ENCODE measurements around the gene MACROD2. TPM values are rescaled to one million over a fixed set of nuclear protein-coding genes. Genes with fewer than 3 reads are reported as not detected.

The MACROD2 gene
- total RNA-seq, 1 donor from 2014 or later = 3.1 TPM

DNA sequence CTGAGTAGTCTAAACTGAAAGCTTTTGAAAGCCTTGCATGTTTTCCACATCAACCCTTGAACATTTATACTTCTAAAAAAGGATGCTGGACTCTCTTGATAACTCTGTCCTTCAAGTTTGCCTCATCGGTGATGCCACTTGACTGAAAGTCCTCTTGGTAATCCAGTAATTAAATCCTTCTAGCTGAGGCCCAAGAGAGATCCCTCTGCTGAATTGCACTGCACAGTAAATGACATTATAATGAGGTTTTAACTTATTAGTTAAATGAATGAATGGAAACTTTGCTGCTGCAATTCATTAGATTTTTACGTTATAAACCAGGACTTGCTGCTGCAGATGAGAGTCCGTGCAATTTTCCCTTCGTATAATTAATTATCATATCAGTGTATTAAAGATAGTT is 706.0 kb downstream of the MACROD2 start:
- H3K27ac ChIP-seq (ENCODE audit: low read depth, low read length) = no peak overlapping the region
- H3K9ac ChIP-seq (ENCODE audit: low read depth in 1 of 3, low read length in 3 of 3) = no peak overlapping the region
- no peak overlapping the region for H3K4me3 ChIP-seq (ENCODE audit: low read length in 3 of 3)
- no peaks in the 10 kb centered on the region for H3K9me3 ChIP-seq (ENCODE audit: control insufficient read depth in 3 of 3, low read length in 3 of 3)
- H3K4me1 ChIP-seq (ENCODE audit: control insufficient read depth in 3 of 3, insufficient read depth in 3 of 3, low read length in 3 of 3) = no peaks in the 10 kb centered on the region
- H3K36me3 ChIP-seq (ENCODE audit: control insufficient read depth in 3 of 3, insufficient read depth in 3 of 3, low read length in 3 of 3) = no peaks in the 10 kb centered on the region
- no peaks in the 10 kb centered on the region for H3K27me3 ChIP-seq (ENCODE audit: control insufficient read depth in 3 of 3, insufficient read depth in 3 of 3, low read length in 3 of 3)

DNA sequence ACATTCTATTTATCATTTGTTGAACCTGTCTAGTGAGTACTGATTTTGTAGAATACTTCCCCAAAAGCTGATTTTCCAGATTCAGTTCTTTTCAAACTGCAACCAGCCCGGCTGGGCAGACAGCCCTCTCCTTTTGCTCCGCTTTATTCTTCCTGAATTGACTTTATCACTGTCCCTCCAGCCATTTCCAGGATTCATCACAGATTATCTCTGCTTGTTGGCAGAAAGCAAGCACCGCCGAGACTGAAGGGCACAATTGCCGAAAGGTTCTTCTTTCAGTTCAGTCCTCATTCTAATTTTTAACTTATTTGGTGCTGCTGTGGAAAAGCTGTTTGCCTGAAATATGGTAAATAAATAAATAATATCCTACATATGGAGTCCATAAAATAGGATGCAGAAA is 711.2 kb downstream of the MACROD2 start:
- Histone ChIP-seq H3K27ac (ENCODE audit: low read depth, low read length) (no peak overlapping the region), H3K4me1 (ENCODE audit: control insufficient read depth in 3 of 3, insufficient read depth in 3 of 3, low read length in 3 of 3) (no peaks in the 10 kb centered on the region), H3K9me3 (ENCODE audit: control insufficient read depth in 3 of 3, low read length in 3 of 3) (no peaks in the 10 kb centered on the region), H3K4me3 (ENCODE audit: low read length in 3 of 3) (no peak overlapping the region), H3K27me3 (ENCODE audit: control insufficient read depth in 3 of 3, insufficient read depth in 3 of 3, low read length in 3 of 3) (no peaks in the 10 kb centered on the region), H3K9ac (ENCODE audit: low read depth in 1 of 3, low read length in 3 of 3) (no peak overlapping the region), H3K36me3 (ENCODE audit: control insufficient read depth in 3 of 3, insufficient read depth in 3 of 3, low read length in 3 of 3) (no peaks in the 10 kb centered on the region)

DNA sequence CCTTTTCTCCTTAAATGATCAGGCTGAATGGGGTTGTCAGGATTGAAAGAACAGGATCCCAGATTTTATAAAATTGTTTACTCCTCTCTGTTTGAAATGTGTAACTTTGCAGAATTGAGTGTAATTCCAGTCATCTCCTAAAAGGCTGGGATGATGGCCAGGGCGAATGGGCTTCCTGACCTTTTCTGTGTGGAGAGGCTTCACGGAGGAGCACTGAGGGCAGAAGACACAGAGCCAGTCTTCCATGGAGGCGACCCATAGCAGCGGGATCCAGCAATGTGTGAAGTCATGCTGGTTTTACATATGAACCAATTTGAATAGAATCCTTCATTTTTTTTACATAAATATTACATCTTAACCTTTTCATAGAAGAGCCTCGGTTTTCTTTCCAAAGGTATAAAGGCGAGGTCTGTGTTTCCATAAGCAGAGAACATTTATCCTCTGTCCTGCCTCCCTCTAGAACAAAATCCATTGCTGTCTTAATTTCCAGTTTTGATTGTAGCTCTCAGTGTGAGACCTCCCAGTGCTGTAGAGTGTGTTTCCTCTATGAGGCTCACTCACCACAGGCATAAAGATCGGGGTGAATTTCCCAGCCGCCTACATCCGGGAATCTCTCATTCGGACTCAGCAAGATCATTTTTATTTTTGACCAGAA is 711.8 kb downstream of the MACROD2 start:
- no peaks in the 10 kb centered on the region for H3K4me1 ChIP-seq (ENCODE audit: control insufficient read depth in 3 of 3, insufficient read depth in 3 of 3, low read length in 3 of 3)
- no peak overlapping the region for H3K27ac ChIP-seq (ENCODE audit: low read depth, low read length)
- H3K27me3 ChIP-seq (ENCODE audit: control insufficient read depth in 3 of 3, insufficient read depth in 3 of 3, low read length in 3 of 3) = no peaks in the 10 kb centered on the region
- H3K9me3 ChIP-seq (ENCODE audit: control insufficient read depth in 3 of 3, low read length in 3 of 3) = no peaks in the 10 kb centered on the region
- H3K9ac ChIP-seq (ENCODE audit: low read depth in 1 of 3, low read length in 3 of 3) = no peak overlapping the region
- no peak overlapping the region for H3K4me3 ChIP-seq (ENCODE audit: low read length in 3 of 3)
- no peaks in the 10 kb centered on the region for H3K36me3 ChIP-seq (ENCODE audit: control insufficient read depth in 3 of 3, insufficient read depth in 3 of 3, low read length in 3 of 3)

DNA sequence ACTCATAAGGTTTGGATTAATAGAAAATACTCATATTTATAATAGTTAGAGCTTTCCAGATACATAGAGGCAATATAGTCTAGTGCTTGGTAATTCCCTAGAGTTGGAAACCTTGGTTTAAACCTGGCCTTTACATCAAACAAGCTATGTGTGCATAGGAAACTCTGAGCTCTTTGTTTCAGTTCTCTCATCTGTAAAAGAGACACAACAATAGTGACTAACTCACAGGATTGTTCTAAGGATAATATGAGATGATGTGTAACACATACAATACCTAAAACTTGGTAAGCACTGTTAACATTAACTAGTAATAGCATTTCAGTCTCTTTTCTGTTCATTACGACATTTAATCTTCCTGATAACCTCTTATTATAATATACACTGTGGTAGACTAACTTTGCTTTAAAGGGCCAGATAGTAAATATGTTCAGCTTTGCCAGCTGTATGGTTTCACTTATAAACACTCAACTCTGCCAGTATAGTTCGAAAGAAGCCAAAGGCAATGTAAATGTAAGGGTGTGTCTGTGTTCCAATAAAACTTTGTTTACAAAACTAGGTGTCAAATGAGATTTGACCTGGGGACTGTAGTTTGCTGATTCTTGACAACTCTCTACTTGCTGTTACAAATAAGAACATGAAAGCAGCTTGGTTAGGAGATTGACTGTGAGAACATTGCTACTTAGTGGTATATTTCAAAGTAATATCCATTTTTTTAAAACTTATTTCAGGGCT is 712.7 kb downstream of the MACROD2 start:
- H3K36me3 ChIP-seq (ENCODE audit: control insufficient read depth in 3 of 3, insufficient read depth in 3 of 3, low read length in 3 of 3) = no peaks in the 10 kb centered on the region
- H3K9ac ChIP-seq (ENCODE audit: low read depth in 1 of 3, low read length in 3 of 3) = no peak overlapping the region
- H3K4me1 ChIP-seq (ENCODE audit: control insufficient read depth in 3 of 3, insufficient read depth in 3 of 3, low read length in 3 of 3) = peaks cover 0 to 3% (median 0%) of the 10 kb centered on the region in 3 donors
- H3K27ac ChIP-seq (ENCODE audit: low read depth, low read length) = no peak overlapping the region
- H3K27me3 ChIP-seq (ENCODE audit: control insufficient read depth in 3 of 3, insufficient read depth in 3 of 3, low read length in 3 of 3) = no peaks in the 10 kb centered on the region
- no peak overlapping the region for H3K4me3 ChIP-seq (ENCODE audit: low read length in 3 of 3)
- no peaks in the 10 kb centered on the region for H3K9me3 ChIP-seq (ENCODE audit: control insufficient read depth in 3 of 3, low read length in 3 of 3)

DNA sequence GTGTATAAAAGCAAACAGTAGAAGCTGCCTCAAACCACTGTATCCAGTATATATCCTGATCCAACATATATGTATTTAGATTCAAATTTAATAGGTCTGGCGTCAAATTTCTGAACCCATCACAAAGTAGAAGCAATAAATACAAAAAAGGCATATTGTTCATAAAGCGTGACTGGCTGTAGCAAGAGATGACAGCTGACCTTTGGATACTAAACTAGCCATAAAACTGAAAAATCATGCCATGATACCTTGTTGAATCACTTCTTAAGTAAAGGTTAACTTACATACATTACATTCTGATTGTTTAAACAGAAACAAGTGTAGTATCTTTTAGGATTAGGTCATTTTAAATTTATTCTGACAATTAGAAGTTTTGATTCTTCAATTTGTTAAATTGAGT is 714.1 kb downstream of the MACROD2 start:
- no peaks in the 10 kb centered on the region for H3K36me3 ChIP-seq (ENCODE audit: control insufficient read depth in 3 of 3, insufficient read depth in 3 of 3, low read length in 3 of 3)
- no peaks in the 10 kb centered on the region for H3K9me3 ChIP-seq (ENCODE audit: control insufficient read depth in 3 of 3, low read length in 3 of 3)
- no peak overlapping the region for H3K27ac ChIP-seq (ENCODE audit: low read depth, low read length)
- H3K27me3 ChIP-seq (ENCODE audit: control insufficient read depth in 3 of 3, insufficient read depth in 3 of 3, low read length in 3 of 3) = no peaks in the 10 kb centered on the region
- no peak overlapping the region for H3K4me3 ChIP-seq (ENCODE audit: low read length in 3 of 3)
- H3K9ac ChIP-seq (ENCODE audit: low read depth in 1 of 3, low read length in 3 of 3) = no peak overlapping the region
- H3K4me1 ChIP-seq (ENCODE audit: control insufficient read depth in 3 of 3, insufficient read depth in 3 of 3, low read length in 3 of 3) = peaks cover 0 to 3% (median 0%) of the 10 kb centered on the region in 3 donors

DNA sequence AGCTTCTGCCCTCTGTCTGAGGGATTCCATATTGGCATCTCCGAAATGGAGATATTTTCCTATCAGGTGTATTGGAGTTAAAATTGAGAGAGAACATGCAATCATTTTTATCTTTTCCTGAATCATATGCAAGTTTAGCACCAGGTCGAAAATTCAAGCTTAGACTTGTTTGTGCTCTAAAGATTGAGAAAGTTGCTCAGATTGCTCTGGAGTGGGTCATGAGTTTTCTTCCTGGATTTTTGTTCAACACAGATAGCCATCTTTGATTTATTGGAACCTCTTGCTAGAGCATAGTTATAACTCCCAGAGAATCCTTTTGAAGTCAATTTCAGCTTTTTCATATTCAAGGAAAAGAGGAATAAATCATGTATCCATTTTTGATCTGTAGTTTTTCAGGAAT is 715.6 kb downstream of the MACROD2 start:
- H3K9me3 ChIP-seq (ENCODE audit: control insufficient read depth in 3 of 3, low read length in 3 of 3) = no peaks in the 10 kb centered on the region
- H3K36me3 ChIP-seq (ENCODE audit: control insufficient read depth in 3 of 3, insufficient read depth in 3 of 3, low read length in 3 of 3) = no peaks in the 10 kb centered on the region

DNA sequence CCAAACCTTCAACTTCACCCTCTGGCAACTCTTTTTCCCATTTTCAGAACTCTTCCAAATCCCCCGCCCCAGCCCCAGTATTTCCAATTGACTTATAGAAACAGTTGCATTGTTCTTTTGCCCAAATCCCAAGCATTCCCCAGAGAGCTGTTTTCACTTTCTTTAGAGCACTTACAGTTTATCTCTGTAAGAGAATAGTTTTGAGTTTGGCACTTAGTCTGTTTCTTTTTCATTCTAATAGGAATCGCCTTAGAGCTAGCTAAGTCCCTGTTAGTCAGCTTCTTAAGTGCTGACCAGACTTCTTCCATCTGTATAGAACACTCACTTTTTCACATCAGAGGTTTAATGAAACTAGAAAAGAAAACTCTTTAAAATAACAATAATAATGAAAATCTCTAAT is 716.3 kb downstream of the MACROD2 start:
- Histone ChIP-seq H3K4me3 (ENCODE audit: low read length in 3 of 3) (no peak overlapping the region), H3K9ac (ENCODE audit: low read depth in 1 of 3, low read length in 3 of 3) (no peak overlapping the region), H3K36me3 (ENCODE audit: control insufficient read depth in 3 of 3, insufficient read depth in 3 of 3, low read length in 3 of 3) (no peaks in the 10 kb centered on the region), H3K9me3 (ENCODE audit: control insufficient read depth in 3 of 3, low read length in 3 of 3) (no peaks in the 10 kb centered on the region), H3K4me1 (ENCODE audit: control insufficient read depth in 3 of 3, insufficient read depth in 3 of 3, low read length in 3 of 3) (peaks cover 0 to 3% (median 0%) of the 10 kb centered on the region in 3 donors), H3K27ac (ENCODE audit: low read depth, low read length) (no peak overlapping the region), H3K27me3 (ENCODE audit: control insufficient read depth in 3 of 3, insufficient read depth in 3 of 3, low read length in 3 of 3) (no peaks in the 10 kb centered on the region)

More for the DNA sequence above, 715.6 kb downstream of the MACROD2 start:
- Histone ChIP-seq H3K4me1 (ENCODE audit: control insufficient read depth in 3 of 3, insufficient read depth in 3 of 3, low read length in 3 of 3) (peaks cover 0 to 3% (median 0%) of the 10 kb centered on the region in 3 donors), H3K9ac (ENCODE audit: low read depth in 1 of 3, low read length in 3 of 3) (no peak overlapping the region), H3K27me3 (ENCODE audit: control insufficient read depth in 3 of 3, insufficient read depth in 3 of 3, low read length in 3 of 3) (no peaks in the 10 kb centered on the region), H3K4me3 (ENCODE audit: low read length in 3 of 3) (no peak overlapping the region), H3K27ac (ENCODE audit: low read depth, low read length) (no peak overlapping the region)

DNA sequence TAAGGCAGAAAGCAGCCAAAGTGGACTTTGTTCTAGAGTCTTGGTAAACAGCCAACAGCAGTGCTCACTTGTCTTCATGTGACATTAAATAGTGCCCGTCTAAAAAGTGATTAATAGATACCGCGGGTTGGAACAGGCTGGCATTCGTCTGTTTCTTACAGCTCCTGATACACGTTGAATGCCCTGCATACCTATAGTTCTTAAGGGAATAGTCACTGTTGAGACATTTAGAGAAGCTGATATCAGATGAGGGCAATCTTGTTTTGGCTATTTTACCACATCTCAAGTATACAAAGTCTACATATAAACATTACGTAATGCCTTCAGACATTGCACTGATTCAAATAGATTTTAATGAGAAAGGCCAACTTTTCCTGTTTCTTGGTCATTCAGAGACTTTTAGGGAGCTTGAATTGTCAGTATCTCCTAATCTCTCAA is 717.0 kb downstream of the MACROD2 start:
- Histone ChIP-seq H3K36me3 (ENCODE audit: control insufficient read depth in 3 of 3, insufficient read depth in 3 of 3, low read length in 3 of 3) (no peaks in the 10 kb centered on the region), H3K27me3 (ENCODE audit: control insufficient read depth in 3 of 3, insufficient read depth in 3 of 3, low read length in 3 of 3) (no peaks in the 10 kb centered on the region), H3K27ac (ENCODE audit: low read depth, low read length) (no peak overlapping the region), H3K9me3 (ENCODE audit: control insufficient read depth in 3 of 3, low read length in 3 of 3) (no peaks in the 10 kb centered on the region), H3K4me1 (ENCODE audit: control insufficient read depth in 3 of 3, insufficient read depth in 3 of 3, low read length in 3 of 3) (peaks cover 0 to 3% (median 0%) of the 10 kb centered on the region in 3 donors), H3K4me3 (ENCODE audit: low read length in 3 of 3) (no peak overlapping the region), H3K9ac (ENCODE audit: low read depth in 1 of 3, low read length in 3 of 3) (no peak overlapping the region)

DNA sequence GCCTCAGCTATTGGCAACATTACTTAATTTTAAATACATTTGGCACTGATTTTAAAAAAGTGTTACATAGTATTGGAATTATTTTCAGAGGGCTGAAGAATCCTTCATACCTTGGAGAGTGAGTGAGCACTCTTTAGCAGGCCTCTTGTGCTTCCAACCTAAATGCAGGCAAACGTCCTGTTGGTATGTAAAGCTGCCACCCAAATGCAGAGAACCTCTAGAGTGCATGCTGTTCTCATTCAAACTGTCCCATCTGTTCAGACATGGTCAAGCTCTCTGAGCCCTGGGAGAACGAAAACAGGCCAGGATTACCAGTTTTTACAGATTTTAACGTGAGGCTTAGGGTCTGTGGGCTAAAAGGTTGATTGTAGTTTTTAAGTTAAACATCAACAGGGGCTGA is 720.1 kb downstream of the MACROD2 start:
- H3K27me3 ChIP-seq (ENCODE audit: control insufficient read depth in 3 of 3, insufficient read depth in 3 of 3, low read length in 3 of 3) = no peaks in the 10 kb centered on the region
- no peaks in the 10 kb centered on the region for H3K9me3 ChIP-seq (ENCODE audit: control insufficient read depth in 3 of 3, low read length in 3 of 3)

DNA sequence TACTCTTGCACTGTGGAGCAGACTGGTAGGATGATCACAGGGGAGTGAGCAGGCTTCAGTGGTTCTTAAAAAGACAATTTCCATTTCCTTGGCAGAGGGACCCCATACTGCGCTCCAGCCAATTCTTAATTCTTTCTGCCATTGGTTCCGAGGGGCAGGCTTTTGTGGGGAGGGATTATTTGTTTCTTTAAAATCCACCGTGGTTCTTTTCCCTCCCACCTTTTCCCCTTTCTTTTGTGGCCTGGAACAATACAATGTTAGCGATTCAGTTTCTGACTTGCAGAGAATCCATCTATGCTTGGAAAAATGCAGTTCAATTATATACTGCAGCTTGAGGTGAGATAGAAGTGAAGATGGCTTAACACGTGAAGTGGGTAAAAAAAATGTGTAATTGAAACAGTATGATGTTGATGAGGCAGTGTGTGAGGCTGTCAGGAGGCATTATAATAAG is 721.1 kb downstream of the MACROD2 start:
- Histone ChIP-seq H3K4me1 (ENCODE audit: control insufficient read depth in 3 of 3, insufficient read depth in 3 of 3, low read length in 3 of 3) (peaks cover 0 to 3% (median 0%) of the 10 kb centered on the region in 3 donors), H3K27me3 (ENCODE audit: control insufficient read depth in 3 of 3, insufficient read depth in 3 of 3, low read length in 3 of 3) (no peaks in the 10 kb centered on the region), H3K36me3 (ENCODE audit: control insufficient read depth in 3 of 3, insufficient read depth in 3 of 3, low read length in 3 of 3) (no peaks in the 10 kb centered on the region), H3K9me3 (ENCODE audit: control insufficient read depth in 3 of 3, low read length in 3 of 3) (no peaks in the 10 kb centered on the region), H3K9ac (ENCODE audit: low read depth in 1 of 3, low read length in 3 of 3) (no peak overlapping the region), H3K27ac (ENCODE audit: low read depth, low read length) (no peak overlapping the region), H3K4me3 (ENCODE audit: low read length in 3 of 3) (no peak overlapping the region)

More for the DNA sequence above, 720.1 kb downstream of the MACROD2 start:
- Histone ChIP-seq H3K36me3 (ENCODE audit: control insufficient read depth in 3 of 3, insufficient read depth in 3 of 3, low read length in 3 of 3) (no peaks in the 10 kb centered on the region), H3K27ac (ENCODE audit: low read depth, low read length) (no peak overlapping the region), H3K4me3 (ENCODE audit: low read length in 3 of 3) (no peak overlapping the region), H3K4me1 (ENCODE audit: control insufficient read depth in 3 of 3, insufficient read depth in 3 of 3, low read length in 3 of 3) (peaks cover 0 to 3% (median 0%) of the 10 kb centered on the region in 3 donors), H3K9ac (ENCODE audit: low read depth in 1 of 3, low read length in 3 of 3) (no peak overlapping the region)

Data from skeletal muscle tissue (tissue), 4 donors.